H9 (cell line): Measurements from ENCODE around the gene ZNF341. TPM values are rescaled to one million over a fixed set of nuclear protein-coding genes. Genes with fewer than 3 reads are reported as not detected.

Source experiments
- DNase-seq: peaks from one replicate; pipeline ENCODE4 v3.0.0-alpha.2; 2017
- H2AFZ ChIP-seq: one replicate; pipeline ENCODE4 v1.6.1; 2013; ENCODE audit warnings: mild to moderate bottlenecking, low read length, control low read depth, moderate library complexity
- H2AK5ac ChIP-seq: 2 replicates; pipeline ENCODE4 v1.6.1; 2013; ENCODE audit warnings: low read length, control low read depth, mixed read lengths; ENCODE audit not compliant: insufficient read length
- H2BK120ac ChIP-seq: one replicate; pipeline ENCODE4 v1.6.1; 2013; ENCODE audit warnings: low read depth, mild to moderate bottlenecking, low read length, control low read depth, inconsistent platforms; ENCODE audit not compliant: poor library complexity, severe bottlenecking
- H2BK12ac ChIP-seq: 2 replicates; pipeline ENCODE4 v1.6.1; 2013; ENCODE audit warnings: low read length, control low read depth, mixed read lengths, low read depth; ENCODE audit not compliant: insufficient read length
- H2BK15ac ChIP-seq: 2 replicates; pipeline ENCODE4 v1.6.1; 2013; ENCODE audit warnings: low read depth, low read length, control low read depth
- H2BK20ac ChIP-seq: one replicate; pipeline ENCODE4 v1.6.1; 2013; ENCODE audit warnings: low read depth, mild to moderate bottlenecking, low read length, control low read depth, inconsistent platforms; ENCODE audit not compliant: poor library complexity, severe bottlenecking
- H2BK5ac ChIP-seq: 2 replicates; pipeline ENCODE4 v1.6.1; 2013; ENCODE audit warnings: low read length, control low read depth, mixed read lengths; ENCODE audit not compliant: insufficient read length
- H3K14ac ChIP-seq: 2 replicates; pipeline ENCODE4 v1.6.1; 2013; ENCODE audit warnings: low read length, control low read depth; ENCODE audit not compliant: insufficient read depth
- H3K18ac ChIP-seq: 2 replicates; pipeline ENCODE4 v1.6.1; 2013; ENCODE audit warnings: low read depth, mild to moderate bottlenecking, mixed read lengths, low read length, control low read depth; ENCODE audit not compliant: insufficient read length
- H3K23ac ChIP-seq: 2 replicates; pipeline ENCODE4 v1.6.1; 2013; ENCODE audit warnings: low read length, control low read depth, mixed read lengths, low read depth; ENCODE audit not compliant: insufficient read length
- H3K23me2 ChIP-seq: 2 replicates; pipeline ENCODE4 v1.6.1; 2013; ENCODE audit warnings: low read depth, mild to moderate bottlenecking, mixed read lengths, low read length, control low read depth; ENCODE audit not compliant: insufficient read length, poor library complexity, severe bottlenecking
- H3K27ac ChIP-seq: 2 replicates; pipeline ENCODE4 v1.5.1; 2013; ENCODE audit warnings: low read length, control low read depth, mixed read lengths, low read depth; ENCODE audit not compliant: insufficient read length
- H3K27me3 ChIP-seq: 2 replicates; pipeline ENCODE4 v1.6.1; 2013; ENCODE audit warnings: low read length, control low read depth, inconsistent platforms; ENCODE audit not compliant: insufficient read depth
- H3K4ac ChIP-seq: 2 replicates; pipeline ENCODE4 v1.6.1; 2013; ENCODE audit warnings: low read depth, mild to moderate bottlenecking, control low read depth, inconsistent platforms, low read length, moderate library complexity
- H3K4me1 ChIP-seq: 2 replicates; pipeline ENCODE4 v1.6.1; 2013; ENCODE audit warnings: low read length, control low read depth, inconsistent platforms; ENCODE audit not compliant: insufficient read depth
- H3K4me2 ChIP-seq: 2 replicates; pipeline ENCODE4 v1.6.1; 2013; ENCODE audit warnings: low read length, control low read depth, mixed read lengths; ENCODE audit not compliant: insufficient read length, insufficient read depth
- H3K56ac ChIP-seq: 2 replicates; pipeline ENCODE4 v1.6.1; 2013; ENCODE audit warnings: low read depth, mild to moderate bottlenecking, mixed read lengths, low read length, control low read depth; ENCODE audit not compliant: insufficient read length
- H3K79me1 ChIP-seq: 2 replicates; pipeline ENCODE4 v1.6.1; 2013; ENCODE audit warnings: low read depth, mild to moderate bottlenecking, moderate library complexity, low read length, control low read depth, inconsistent platforms; ENCODE audit not compliant: insufficient read depth, poor library complexity, severe bottlenecking
- H3K79me2 ChIP-seq: 2 replicates; pipeline ENCODE4 v1.6.1; 2013; ENCODE audit warnings: low read length, control low read depth, inconsistent platforms; ENCODE audit not compliant: insufficient read depth
- H3K9ac ChIP-seq: 2 replicates; pipeline ENCODE4 v1.6.1; 2013; ENCODE audit warnings: low read length, control low read depth, mixed read lengths; ENCODE audit not compliant: insufficient read length; ENCODE audit errors: extremely low read depth
- H3K9me3 ChIP-seq: one replicate; pipeline ENCODE4 v1.6.1; 2013; ENCODE audit warnings: low read depth, low read length, inconsistent platforms; ENCODE audit not compliant: control insufficient read depth
- H3T11ph ChIP-seq: one replicate; pipeline ENCODE4 v1.6.1; 2013; ENCODE audit warnings: mild to moderate bottlenecking, low read length, control low read depth, inconsistent platforms
- H4K20me1 ChIP-seq: one replicate; pipeline ENCODE4 v1.6.1; 2013; ENCODE audit not compliant: control insufficient read depth, insufficient read length, insufficient read depth
- H4K5ac ChIP-seq: 2 replicates; pipeline ENCODE4 v1.6.1; 2013; ENCODE audit warnings: low read depth, mild to moderate bottlenecking, mixed read lengths, low read length, control low read depth; ENCODE audit not compliant: insufficient read length
- H4K8ac ChIP-seq: replicated peaks from 2 replicates; pipeline ENCODE4 v1.6.1; 2013; ENCODE audit warnings: low read length, control low read depth, mixed read lengths, low read depth; ENCODE audit not compliant: insufficient read length
- H4K91ac ChIP-seq: 2 replicates; pipeline ENCODE4 v1.6.1; 2013; ENCODE audit warnings: low read depth, mild to moderate bottlenecking, moderate library complexity, mixed read lengths, low read length, control low read depth; ENCODE audit not compliant: insufficient read length
- H3K27ac Mint-ChIP-seq, 3 experiments: 2 replicates in 2 of 3; 3 replicates in 1 of 3; pipeline ENCODE4 v1.8.0; 2020 to 2021; ENCODE audit warnings: mixed read lengths in 3 of 3, mild to moderate bottlenecking in 1 of 3, moderate library complexity in 1 of 3
- H3K27me3 Mint-ChIP-seq: 2 replicates; pipeline ENCODE4 v1.8.0; 2021; ENCODE audit warnings: low read depth, mild to moderate bottlenecking, moderate library complexity, mixed read lengths
- H3K36me3 Mint-ChIP-seq, 3 experiments: 2 replicates in 2 of 3; 3 replicates in 1 of 3; pipeline ENCODE4 v1.8.0; 2020 to 2021; ENCODE audit warnings: low read depth in 3 of 3, mixed read lengths in 3 of 3; ENCODE audit not compliant: insufficient read depth in 1 of 3
- H3K4me1 Mint-ChIP-seq, 2 experiments: 2 replicates each; pipeline ENCODE4 v1.8.0; 2020; ENCODE audit warnings: mixed read lengths in 2 of 2
- H3K4me3 Mint-ChIP-seq, 2 experiments: 2 replicates in 1 of 2; 3 replicates in 1 of 2; pipeline ENCODE4 v1.8.0; 2020 to 2021; ENCODE audit warnings: mild to moderate bottlenecking in 2 of 2, mixed read lengths in 2 of 2, moderate library complexity in 1 of 2
- H3K9me3 Mint-ChIP-seq, 2 experiments: 2 replicates in 1 of 2; 3 replicates in 1 of 2; pipeline ENCODE4 v1.8.0; 2020; ENCODE audit warnings: mild to moderate bottlenecking in 2 of 2, mixed read lengths in 2 of 2, moderate library complexity in 1 of 2
- WGBS: extraction: QIAGEN DNeasy Blood & Tissue Kit; methylation state at CpG from one replicate; pipeline ENCODE4 v1.1.7; 2013; ENCODE audit warnings: missing lambda C conversion rate, low lambda C conversion rate, mixed read lengths; ENCODE audit not compliant: insufficient read length; ENCODE audit errors: extremely low coverage; 5-methylcytosine and 5-hydroxymethylcytosine counted together
- total RNA-seq: library from RNA; stranded (reverse); gene quantifications from 2 replicates; pipeline ENCODE4 v1.2.1, GENCODE V29; 2021
- TF ChIP-seq, protein P1 (sequence below): fragments of 200-600 bp; sonication (generic); conservative IDR thresholded peaks from 3 replicates; pipeline ENCODE4 v1.8.0; 2021; ENCODE audit warnings: antibody characterized with exemption, mild to moderate bottlenecking

ZNF341 gene
- total RNA-seq, 1 experiment from 2014 or later: 5.2 TPM

DNA sequence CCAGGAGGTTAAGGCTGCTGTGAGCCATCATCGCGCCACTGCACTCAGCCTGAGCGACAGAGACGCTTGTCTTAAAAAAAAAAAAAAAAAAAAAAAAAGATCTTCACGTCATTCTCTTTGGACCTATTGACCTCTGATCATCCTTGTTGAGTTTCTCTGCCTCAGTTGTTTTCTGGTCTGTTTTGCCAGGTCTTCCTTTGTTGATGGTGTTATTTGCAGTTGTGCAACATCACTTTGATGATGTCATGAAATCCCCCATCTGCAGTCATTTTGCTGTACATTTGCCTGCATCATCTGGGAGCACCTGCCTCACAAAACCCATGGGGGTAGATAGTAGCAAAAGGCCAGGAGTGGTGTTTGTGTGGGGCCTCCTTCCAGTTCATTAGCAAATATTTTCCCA, 40.1 kb downstream of the ZNF341 start:
- H3K27me3 Mint-ChIP-seq: no peaks in the 10 kb centered on the region
- no peak overlapping the region for H3K27ac Mint-ChIP-seq
- TF ChIP-seq, protein P1, sequence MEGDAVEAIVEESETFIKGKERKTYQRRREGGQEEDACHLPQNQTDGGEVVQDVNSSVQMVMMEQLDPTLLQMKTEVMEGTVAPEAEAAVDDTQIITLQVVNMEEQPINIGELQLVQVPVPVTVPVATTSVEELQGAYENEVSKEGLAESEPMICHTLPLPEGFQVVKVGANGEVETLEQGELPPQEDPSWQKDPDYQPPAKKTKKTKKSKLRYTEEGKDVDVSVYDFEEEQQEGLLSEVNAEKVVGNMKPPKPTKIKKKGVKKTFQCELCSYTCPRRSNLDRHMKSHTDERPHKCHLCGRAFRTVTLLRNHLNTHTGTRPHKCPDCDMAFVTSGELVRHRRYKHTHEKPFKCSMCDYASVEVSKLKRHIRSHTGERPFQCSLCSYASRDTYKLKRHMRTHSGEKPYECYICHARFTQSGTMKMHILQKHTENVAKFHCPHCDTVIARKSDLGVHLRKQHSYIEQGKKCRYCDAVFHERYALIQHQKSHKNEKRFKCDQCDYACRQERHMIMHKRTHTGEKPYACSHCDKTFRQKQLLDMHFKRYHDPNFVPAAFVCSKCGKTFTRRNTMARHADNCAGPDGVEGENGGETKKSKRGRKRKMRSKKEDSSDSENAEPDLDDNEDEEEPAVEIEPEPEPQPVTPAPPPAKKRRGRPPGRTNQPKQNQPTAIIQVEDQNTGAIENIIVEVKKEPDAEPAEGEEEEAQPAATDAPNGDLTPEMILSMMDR: no peak
- Histone ChIP-seq H4K91ac (no peak overlapping the region), H3K27me3 (no peaks in the 10 kb centered on the region), H2BK5ac (no peak overlapping the region), H2BK120ac (no peak overlapping the region), H3K27ac (no peak overlapping the region), H3K18ac (no peak overlapping the region), H3K4me1 (no peaks in the 10 kb centered on the region), H2BK20ac (no peak overlapping the region), H3K4me2 (no peak overlapping the region), H2AK5ac (no peak overlapping the region), H4K5ac (no peak overlapping the region), H2AFZ (no peak overlapping the region), H2BK12ac (no peak overlapping the region), H3T11ph (no peak overlapping the region), H3K79me1 (no peaks in the 10 kb centered on the region), H3K14ac (no peak overlapping the region), H4K8ac (no peak overlapping the region), H3K9ac (no peak overlapping the region), H4K20me1 (no peaks in the 10 kb centered on the region), H2BK15ac (no peak overlapping the region), H3K56ac (no peak overlapping the region), H3K23me2 (no peaks in the 10 kb centered on the region), H3K4ac (no peak overlapping the region), H3K79me2 (no peaks in the 10 kb centered on the region), H3K23ac (no peak overlapping the region), H3K9me3 (no peaks in the 10 kb centered on the region)
- no peak overlapping the region for H3K4me3 Mint-ChIP-seq
- H3K9me3 Mint-ChIP-seq: no peaks in the 10 kb centered on the region
- DNase-seq: no peak
- H3K36me3 Mint-ChIP-seq: peaks cover 0 to 25% (median 0%) of the 10 kb centered on the region in 3 experiments; a peak in 3 of 7 replicates
- no CpG with 5 or more reads among the region's 5 CpGs for WGBS
- peaks cover 0 to 7% of the 10 kb centered on the region in 2 experiments; a peak in 1 of 4 replicates for H3K4me1 Mint-ChIP-seq
